OCI-LY7 (cell line): ENCODE results near the gene AFF3. TPM values are rescaled to one million over a fixed set of nuclear protein-coding genes. Genes with fewer than 3 reads are reported as not detected.

ENCODE experiments used
- BruUV-seq: library from RNA; stranded (reverse); fragments of 400-500 nt; replicated peaks from 2 replicates; lab custom pipeline; 2021; lab: Mats Ljungman, UMichigan
- CTCF ChIA-PET: fragments of 300-600 bp; sonication (Branson Sonifier 250); formaldehyde crosslinking; loops from one replicate; lab custom pipeline; 2022; ENCODE audit warnings: antibody characterized with exemption; ENCODE audit not compliant: unreplicated experiment; lab: Charles Lee
- POLR2A ChIA-PET: fragments of 300-600 bp; sonication (Branson Sonifier 250); formaldehyde crosslinking; loops from one replicate; lab custom pipeline; 2022; ENCODE audit warnings: antibody characterized with exemption; lab: Charles Lee
- DNase-seq: peaks from one replicate; pipeline ENCODE4 v3.0.0-alpha.2; 2015; ENCODE audit warnings: low spot score
- H2AFZ ChIP-seq: fragments of 200-600 bp; sonication (generic), shearing (Covaris generic); 2 replicates; pipeline ENCODE4 v1.6.1; 2014; ENCODE audit warnings: mild to moderate bottlenecking, antibody characterized with exemption, low read length, moderate library complexity
- H3K27ac ChIP-seq: fragments of 200-600 bp; sonication (generic); 2 replicates; pipeline ENCODE4 v1.5.1; 2014; ENCODE audit warnings: mixed run types, low read depth, mild to moderate bottlenecking, moderate library complexity, low read length, inconsistent platforms; ENCODE audit not compliant: poor library complexity, severe bottlenecking
- H3K36me3 ChIP-seq: fragments of 200-600 bp; sonication (generic); 2 replicates; pipeline ENCODE4 v1.6.1; 2014; ENCODE audit warnings: mild to moderate bottlenecking, antibody characterized with exemption, low read length, moderate library complexity, mixed read lengths; ENCODE audit not compliant: insufficient read depth
- H3K4me1 ChIP-seq: fragments of 200-600 bp; sonication (generic); 2 replicates; pipeline ENCODE4 v1.5.1; 2014; ENCODE audit warnings: mild to moderate bottlenecking, low read length; ENCODE audit not compliant: insufficient read depth, poor library complexity, severe bottlenecking
- H3K4me2 ChIP-seq: fragments of 200-600 bp; sonication (generic); 2 replicates; pipeline ENCODE4 v1.6.1; 2014; ENCODE audit warnings: mild to moderate bottlenecking, low read length
- H3K4me3 ChIP-seq: fragments of 200-600 bp; sonication (generic); 2 replicates; pipeline ENCODE4 v1.5.1; 2014; ENCODE audit warnings: mild to moderate bottlenecking, low read depth, low read length; ENCODE audit not compliant: poor library complexity, severe bottlenecking
- H3K79me2 ChIP-seq: fragments of 200-600 bp; sonication (generic); 2 replicates; pipeline ENCODE4 v1.6.1; 2016; ENCODE audit warnings: low read depth, mild to moderate bottlenecking, low read length, moderate library complexity, mixed read lengths; ENCODE audit not compliant: insufficient read depth
- H3K9me2 ChIP-seq: fragments of 200-600 bp; sonication (generic); 2 replicates; pipeline ENCODE4 v1.6.1; 2016; ENCODE audit warnings: mild to moderate bottlenecking, low read length, mixed read lengths; ENCODE audit not compliant: insufficient read depth
- H3K9me3 ChIP-seq: fragments of 200-600 bp; sonication (generic); 2 replicates; pipeline ENCODE4 v1.6.1; 2014; ENCODE audit warnings: mild to moderate bottlenecking, mixed run types, low read length, mixed read lengths
- H4K20me1 ChIP-seq: fragments of 200-600 bp; sonication (generic); 2 replicates; pipeline ENCODE4 v1.6.1; 2014; ENCODE audit warnings: mild to moderate bottlenecking, antibody characterized with exemption, low read length, moderate library complexity, mixed read lengths; ENCODE audit not compliant: insufficient read depth
- CTCF ChIP-seq: fragments of 200-600 bp; sonication (generic); conservative IDR thresholded peaks from 2 replicates; pipeline ENCODE4 v1.5.1; 2014; ENCODE audit warnings: mild to moderate bottlenecking, antibody characterized with exemption, low read length, moderate library complexity, mixed read lengths
- EZH2phosphoT487 ChIP-seq: fragments of 200-600 bp; sonication (generic); IDR thresholded peaks from 2 replicates; pipeline ENCODE4 v1.6.1; 2018; ENCODE audit warnings: low read depth, borderline replicate concordance, mild to moderate bottlenecking, mixed run types, antibody characterized with exemption, low read length, moderate library complexity, mixed read lengths
- intact Hi-C: fragments of 100-400 bp; cut with micrococcal nuclease; formaldehyde crosslinking; loops from one replicate; pipeline ENCODE4 v1.10.0; 2022; ENCODE audit not compliant: unreplicated experiment
- total RNA-seq, 2 experiments: library from RNA; depleted of rRNA in 1 of 2; stranded (reverse); fragments of >200 nt in 1 of 2; shearing (Covaris generic) in 1 of 2; gene quantifications; 2 replicates each; pipeline ENCODE4 v1.2.3, GENCODE V29; 2014 to 2022

Gene AFF3
- total RNA-seq, 2 experiments from 2014 or later = 131 to 133 TPM

- Histone ChIP-seq H3K9me3 (peaks cover 5% of the 10 kb centered on the region; the same call in 1 of the 2 replicates), H3K4me2 (no peak overlapping the region), H4K20me1 (no peaks in the 10 kb centered on the region), H3K9me2 (no peaks in the 10 kb centered on the region), H3K27ac (no peak overlapping the region), H2AFZ (no peak overlapping the region), H3K79me2 (peaks cover 12% of the 10 kb centered on the region), H3K36me3 (peaks cover 12% of the 10 kb centered on the region), H3K4me1 (peaks cover 37% of the 10 kb centered on the region), H3K4me3 (no peak overlapping the region)
- TF ChIP-seq EZH2phosphoT487 = no peak
- TF ChIP-seq CTCF = no peak
- POLR2A ChIA-PET = interaction anchor here (0.7 to 0.9 kb wide), 2 partner anchors 33 to 804 kb away, joined by 4 to 6 read pairs; no protein-coding TSS in a partner anchor
- CTCF ChIA-PET = no interaction called here
- intact Hi-C loops = loop anchor here (10.0 kb wide), 1 partner anchor 419 kb away; the partner anchor contains the start of gene PDCL3
- BruUV-seq = no TSS peak
- no peak for DNase-seq
Observed at GRCh38 chr2:100145893-100146656, 3.7 kb upstream of the AFF3 start.

- no peaks in the 10 kb centered on the region for H3K9me2 ChIP-seq
- peaks cover 10% of the 10 kb centered on the region; the same call in 1 of the 2 replicates for H4K20me1 ChIP-seq
- H3K36me3 ChIP-seq = peaks cover 39% of the 10 kb centered on the region
- H3K4me3 ChIP-seq = peak overlapping the region; percentile 91
- no TSS peak for BruUV-seq
- H3K27ac ChIP-seq = peak overlapping the region; percentile 98
- H3K9me3 ChIP-seq = no peaks in the 10 kb centered on the region
- CTCF ChIA-PET = no interaction called here
- peak overlapping the region; percentile 16; the same call in 1 of the 2 replicates for H2AFZ ChIP-seq
- DNase-seq = no peak
- TF ChIP-seq EZH2phosphoT487 = no peak
- no peak for TF ChIP-seq CTCF
- H3K4me1 ChIP-seq = peaks cover 44% of the 10 kb centered on the region
- POLR2A ChIA-PET = interaction anchor here (1.6 to 4.6 kb wide), 4 partner anchors 9 to 103 kb away, joined by 7 to 21 read pairs (median 11); no protein-coding TSS in a partner anchor
- intact Hi-C loops = loop anchor here (10.0 kb wide), 1 partner anchor 422 kb away; the partner anchor contains the start of gene PDCL3
- peak overlapping the region; percentile 61 for H3K4me2 ChIP-seq
- H3K79me2 ChIP-seq = peaks cover 40% of the 10 kb centered on the region
Observed at GRCh38 chr2:100143286-100143685, 896 bp upstream of the AFF3 start.
